OCI-LY7 (cell line): ENCODE data around the gene ATP1B1. TPM values are rescaled to one million over a fixed set of nuclear protein-coding genes. Genes with fewer than 3 reads are reported as not detected.

Experiments used
- BruUV-seq: library from RNA; stranded (reverse); fragments of 400-500 nt; replicated peaks from 2 replicates; lab custom pipeline; 2021; lab: Mats Ljungman, UMichigan
- CTCF ChIA-PET: fragments of 300-600 bp; sonication (Branson Sonifier 250); formaldehyde crosslinking; loops from one replicate; lab custom pipeline; 2022; ENCODE audit warnings: antibody characterized with exemption; ENCODE audit not compliant: unreplicated experiment; lab: Charles Lee
- POLR2A ChIA-PET: fragments of 300-600 bp; sonication (Branson Sonifier 250); formaldehyde crosslinking; loops from one replicate; lab custom pipeline; 2022; ENCODE audit warnings: antibody characterized with exemption; lab: Charles Lee
- DNase-seq: peaks from one replicate; pipeline ENCODE4 v3.0.0-alpha.2; 2015; ENCODE audit warnings: low spot score
- H2AFZ ChIP-seq: fragments of 200-600 bp; sonication (generic), shearing (Covaris generic); 2 replicates; pipeline ENCODE4 v1.6.1; 2014; ENCODE audit warnings: mild to moderate bottlenecking, antibody characterized with exemption, low read length, moderate library complexity
- H3K27ac ChIP-seq: fragments of 200-600 bp; sonication (generic); 2 replicates; pipeline ENCODE4 v1.5.1; 2014; ENCODE audit warnings: mixed run types, low read depth, mild to moderate bottlenecking, moderate library complexity, low read length, inconsistent platforms; ENCODE audit not compliant: poor library complexity, severe bottlenecking
- H3K36me3 ChIP-seq: fragments of 200-600 bp; sonication (generic); 2 replicates; pipeline ENCODE4 v1.6.1; 2014; ENCODE audit warnings: mild to moderate bottlenecking, antibody characterized with exemption, low read length, moderate library complexity, mixed read lengths; ENCODE audit not compliant: insufficient read depth
- H3K4me1 ChIP-seq: fragments of 200-600 bp; sonication (generic); 2 replicates; pipeline ENCODE4 v1.5.1; 2014; ENCODE audit warnings: mild to moderate bottlenecking, low read length; ENCODE audit not compliant: insufficient read depth, poor library complexity, severe bottlenecking
- H3K4me2 ChIP-seq: fragments of 200-600 bp; sonication (generic); 2 replicates; pipeline ENCODE4 v1.6.1; 2014; ENCODE audit warnings: mild to moderate bottlenecking, low read length
- H3K4me3 ChIP-seq: fragments of 200-600 bp; sonication (generic); 2 replicates; pipeline ENCODE4 v1.5.1; 2014; ENCODE audit warnings: mild to moderate bottlenecking, low read depth, low read length; ENCODE audit not compliant: poor library complexity, severe bottlenecking
- H3K79me2 ChIP-seq: fragments of 200-600 bp; sonication (generic); 2 replicates; pipeline ENCODE4 v1.6.1; 2016; ENCODE audit warnings: low read depth, mild to moderate bottlenecking, low read length, moderate library complexity, mixed read lengths; ENCODE audit not compliant: insufficient read depth
- H3K9me2 ChIP-seq: fragments of 200-600 bp; sonication (generic); 2 replicates; pipeline ENCODE4 v1.6.1; 2016; ENCODE audit warnings: mild to moderate bottlenecking, low read length, mixed read lengths; ENCODE audit not compliant: insufficient read depth
- H3K9me3 ChIP-seq: fragments of 200-600 bp; sonication (generic); 2 replicates; pipeline ENCODE4 v1.6.1; 2014; ENCODE audit warnings: mild to moderate bottlenecking, mixed run types, low read length, mixed read lengths
- H4K20me1 ChIP-seq: fragments of 200-600 bp; sonication (generic); 2 replicates; pipeline ENCODE4 v1.6.1; 2014; ENCODE audit warnings: mild to moderate bottlenecking, antibody characterized with exemption, low read length, moderate library complexity, mixed read lengths; ENCODE audit not compliant: insufficient read depth
- CTCF ChIP-seq: fragments of 200-600 bp; sonication (generic); conservative IDR thresholded peaks from 2 replicates; pipeline ENCODE4 v1.5.1; 2014; ENCODE audit warnings: mild to moderate bottlenecking, antibody characterized with exemption, low read length, moderate library complexity, mixed read lengths
- EZH2phosphoT487 ChIP-seq: fragments of 200-600 bp; sonication (generic); IDR thresholded peaks from 2 replicates; pipeline ENCODE4 v1.6.1; 2018; ENCODE audit warnings: low read depth, borderline replicate concordance, mild to moderate bottlenecking, mixed run types, antibody characterized with exemption, low read length, moderate library complexity, mixed read lengths
- intact Hi-C: fragments of 100-400 bp; cut with micrococcal nuclease; formaldehyde crosslinking; loops from one replicate; pipeline ENCODE4 v1.10.0; 2022; ENCODE audit not compliant: unreplicated experiment
- total RNA-seq, 2 experiments: library from RNA; depleted of rRNA in 1 of 2; stranded (reverse); fragments of >200 nt in 1 of 2; shearing (Covaris generic) in 1 of 2; gene quantifications; 2 replicates each; pipeline ENCODE4 v1.2.3, GENCODE V29; 2014 to 2022

Gene ATP1B1
- total RNA-seq, 2 experiments from 2014 or later = 17.5 to 22.5 TPM

GRCh38 chr1:169128562-169128961, 22.1 kb downstream of the ATP1B1 start:
- H3K4me3 ChIP-seq = no peak overlapping the region
- H3K9me3 ChIP-seq = no peaks in the 10 kb centered on the region
- POLR2A ChIA-PET = interaction anchor here (0.6 kb wide), 1 partner anchor 288 kb away, joined by 4 read pairs; no protein-coding TSS in a partner anchor
- no peaks in the 10 kb centered on the region for H3K9me2 ChIP-seq
- CTCF ChIA-PET = no interaction called here
- no TSS peak for BruUV-seq
- no peaks in the 10 kb centered on the region for H3K79me2 ChIP-seq
- TF ChIP-seq CTCF (no peak), EZH2phosphoT487 (no peak)
- no peaks in the 10 kb centered on the region for H4K20me1 ChIP-seq
- no peak overlapping the region for H3K4me2 ChIP-seq
- H3K27ac ChIP-seq = no peak overlapping the region
- no peaks in the 10 kb centered on the region for H3K4me1 ChIP-seq
- DNase-seq = no peak
- H2AFZ ChIP-seq = no peak overlapping the region
- intact Hi-C loops = no loop called here
- peaks cover 89% of the 10 kb centered on the region for H3K36me3 ChIP-seq

GRCh38 chr1:169129109-169129784, 22.8 kb downstream of the ATP1B1 start:
- CTCF ChIA-PET = no interaction called here
- H2AFZ ChIP-seq = no peak overlapping the region
- no TSS peak for BruUV-seq
- POLR2A ChIA-PET = interaction anchor here (0.5 kb wide), 2 partner anchors 1223 to 1909 kb away, joined by 3 to 4 read pairs; no protein-coding TSS in a partner anchor
- no peak overlapping the region for H3K4me3 ChIP-seq
- H3K27ac ChIP-seq = no peak overlapping the region
- no peak overlapping the region for H3K4me2 ChIP-seq
- H3K79me2 ChIP-seq = no peaks in the 10 kb centered on the region
- peaks cover 88% of the 10 kb centered on the region for H3K36me3 ChIP-seq
- intact Hi-C loops = no loop called here
- no peaks in the 10 kb centered on the region for H4K20me1 ChIP-seq
- TF ChIP-seq EZH2phosphoT487 (no peak), CTCF (no peak)
- H3K9me2 ChIP-seq = no peaks in the 10 kb centered on the region
- H3K4me1 ChIP-seq = no peaks in the 10 kb centered on the region
- no peak for DNase-seq
- no peaks in the 10 kb centered on the region for H3K9me3 ChIP-seq

GRCh38 chr1:169130683-169131082, 24.2 kb downstream of the ATP1B1 start:
- Histone ChIP-seq H3K36me3 (peaks cover 73% of the 10 kb centered on the region), H4K20me1 (no peaks in the 10 kb centered on the region), H3K79me2 (no peaks in the 10 kb centered on the region), H3K4me1 (no peaks in the 10 kb centered on the region), H3K27ac (no peak overlapping the region), H3K4me3 (no peak overlapping the region), H3K4me2 (no peak overlapping the region), H3K9me3 (no peaks in the 10 kb centered on the region), H2AFZ (no peak overlapping the region), H3K9me2 (no peaks in the 10 kb centered on the region)
- POLR2A ChIA-PET = interaction anchor here (0.7 kb wide), 1 partner anchor 31 kb away, joined by 3 read pairs; no protein-coding TSS in a partner anchor
- TF ChIP-seq CTCF (no peak), EZH2phosphoT487 (no peak)
- intact Hi-C loops = loop anchor here (10.0 kb wide), 1 partner anchor 526 kb away; no protein-coding TSS in a partner anchor
- CTCF ChIA-PET = no interaction called here
- BruUV-seq = no TSS peak
- DNase-seq = no peak
